ENCODE results near the gene AUTS2. TPM values are rescaled to one million over a fixed set of nuclear protein-coding genes. Genes with fewer than 3 reads are reported as not detected.

The AUTS2 gene
- total and polyA plus RNA-seq, 10 donors = 6.1 to 54.8 (median 29.1) TPM

- H3K4me3 ChIP-seq = no peak overlapping the region
- peaks cover 0 to 4% (median 0%) of the 10 kb centered on the region in 6 donors for H3K4me1 ChIP-seq
- H3K36me3 ChIP-seq = no peaks in the 10 kb centered on the region
- 93 to 97% (median 97%) methylated on average over 8 of the region's 8 CpGs for WGBS, 5 donors
- H3K27me3 ChIP-seq (replicated peaks in 1 of 7) = no peaks in the 10 kb centered on the region
- no peak overlapping the region for H3K27ac ChIP-seq
- no peaks in the 10 kb centered on the region for H3K9me3 ChIP-seq
- no peak for TF ChIP-seq POLR2A (IDR thresholded peaks at IDR 0.05)
- TF ChIP-seq POLR2AphosphoS5 (IDR thresholded peaks at IDR 0.05) = no peak
- no peak for TF ChIP-seq CTCF (IDR thresholded peaks at IDR 0.05 in 8 of 11, conservative IDR thresholded peaks at IDR 0.05 in 3 of 11)
- intact Hi-C loops (cut with DNase I; ENCODE audit: low total_unique reads) = no loop called here
- DNase-seq = no peak
These were observed 1158.5 kb downstream of the AUTS2 start for GRCh38 chr7:70756789-70757188.

GRCh38 chr7:70758646-70759045, 1160.4 kb downstream of the AUTS2 start:
- H3K27ac ChIP-seq = no peak overlapping the region
- peaks cover 0 to 5% (median 0%) of the 10 kb centered on the region in 6 donors for H3K4me1 ChIP-seq
- H3K4me3 ChIP-seq = no peak overlapping the region
- H3K9me3 ChIP-seq = no peaks in the 10 kb centered on the region
- DNase-seq = no peak
- intact Hi-C loops (cut with DNase I; ENCODE audit: low total_unique reads) = no loop called here
- WGBS, 5 donors = 46 to 70% (median 60%) methylated on average over 5 of the region's 5 CpGs
- H3K27me3 ChIP-seq (replicated peaks in 1 of 7) = no peaks in the 10 kb centered on the region
- TF ChIP-seq POLR2A (IDR thresholded peaks at IDR 0.05) (no peak), POLR2AphosphoS5 (IDR thresholded peaks at IDR 0.05) (no peak), CTCF (IDR thresholded peaks at IDR 0.05 in 8 of 11, conservative IDR thresholded peaks at IDR 0.05 in 3 of 11) (no peak)
- peaks cover 0 to 4% (median 0%) of the 10 kb centered on the region in 6 donors for H3K36me3 ChIP-seq

GRCh38 chr7:70759674-70760073, 1161.4 kb downstream of the AUTS2 start:
- H3K4me1 ChIP-seq = peaks cover 0 to 5% (median 0%) of the 10 kb centered on the region in 6 donors
- 90 to 96% (median 93%) methylated on average over 6 of the region's 6 CpGs for WGBS, 5 donors
- TF ChIP-seq POLR2AphosphoS5 (IDR thresholded peaks at IDR 0.05) (no peak), CTCF (IDR thresholded peaks at IDR 0.05 in 8 of 11, conservative IDR thresholded peaks at IDR 0.05 in 3 of 11) (no peak), POLR2A (IDR thresholded peaks at IDR 0.05) (no peak)
- no peaks in the 10 kb centered on the region for H3K27me3 ChIP-seq (replicated peaks in 1 of 7)
- no peaks in the 10 kb centered on the region for H3K9me3 ChIP-seq
- no peak for DNase-seq
- intact Hi-C loops (cut with DNase I; ENCODE audit: low total_unique reads) = no loop called here
- H3K27ac ChIP-seq = no peak overlapping the region
- H3K4me3 ChIP-seq = no peak overlapping the region
- peaks cover 0 to 4% (median 0%) of the 10 kb centered on the region in 6 donors for H3K36me3 ChIP-seq

- Histone ChIP-seq H3K27me3 (replicated peaks in 1 of 7) (no peaks in the 10 kb centered on the region), H3K27ac (no peak overlapping the region), H3K9me3 (no peaks in the 10 kb centered on the region), H3K4me3 (no peak overlapping the region), H3K4me1 (peaks cover 0 to 5% (median 0%) of the 10 kb centered on the region in 6 donors), H3K36me3 (peaks cover 0 to 21% (median 11%) of the 10 kb centered on the region in 6 donors)
- intact Hi-C loops (cut with DNase I; ENCODE audit: low total_unique reads) = no loop called here
- no peak for TF ChIP-seq POLR2AphosphoS5 (IDR thresholded peaks at IDR 0.05)
- no peak for TF ChIP-seq POLR2A (IDR thresholded peaks at IDR 0.05)
- no peak for TF ChIP-seq CTCF (IDR thresholded peaks at IDR 0.05 in 8 of 11, conservative IDR thresholded peaks at IDR 0.05 in 3 of 11)
- no peak for DNase-seq
- WGBS, 5 donors = 66 to 78% (median 76%) methylated on average over 4 of the region's 4 CpGs
These were observed 1163.5 kb downstream of the AUTS2 start for GRCh38 chr7:70761711-70762328.

All from spleen (tissue), 11 donors.